ENCODE results near the gene UGDH.

DNA sequence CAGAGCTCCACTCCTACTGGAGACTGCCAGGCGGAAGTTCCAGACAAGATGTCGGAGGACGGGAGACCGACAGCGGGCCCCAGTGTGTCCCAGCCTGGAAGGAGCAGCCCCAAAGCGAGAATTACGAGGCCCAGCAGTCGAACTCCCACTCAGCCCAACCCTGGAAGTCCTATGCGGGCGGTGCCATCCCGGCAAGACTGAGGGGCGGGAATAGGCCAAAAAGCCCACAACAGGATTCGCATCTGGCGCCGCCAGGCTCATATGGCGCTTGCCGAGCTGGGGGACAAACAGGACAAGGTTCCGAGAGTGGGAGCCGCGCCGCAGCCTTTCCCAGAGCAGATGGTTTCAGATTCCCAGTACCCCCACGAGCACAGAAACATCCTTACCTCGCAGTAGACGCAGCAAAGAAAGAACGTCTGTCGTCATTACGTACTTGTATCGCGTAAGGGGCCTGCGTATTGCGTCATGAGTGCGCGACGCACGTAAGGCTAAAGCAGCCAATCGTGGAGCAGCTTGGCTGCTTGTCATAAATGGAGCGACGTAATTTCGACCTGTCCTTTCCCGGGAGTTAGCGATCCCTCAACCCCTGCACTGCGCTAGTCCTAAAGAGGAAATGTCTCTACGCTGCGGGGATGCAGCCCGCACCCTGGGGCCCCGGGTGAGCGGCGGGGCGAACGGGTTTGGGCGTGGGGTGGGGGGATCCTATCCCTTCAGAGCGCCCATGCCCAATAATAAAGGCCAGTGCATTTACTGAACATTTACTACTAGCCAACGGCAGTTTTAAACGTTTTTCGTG is 68.5 kb downstream of the UGDH start, which contains the start of the genes LIAS and RPL9:
- TF ChIP-seq MAFG (CRISPR knock-in tag; IDR thresholded peaks at IDR 0.05) = no peak
- TF ChIP-seq, protein P1, sequence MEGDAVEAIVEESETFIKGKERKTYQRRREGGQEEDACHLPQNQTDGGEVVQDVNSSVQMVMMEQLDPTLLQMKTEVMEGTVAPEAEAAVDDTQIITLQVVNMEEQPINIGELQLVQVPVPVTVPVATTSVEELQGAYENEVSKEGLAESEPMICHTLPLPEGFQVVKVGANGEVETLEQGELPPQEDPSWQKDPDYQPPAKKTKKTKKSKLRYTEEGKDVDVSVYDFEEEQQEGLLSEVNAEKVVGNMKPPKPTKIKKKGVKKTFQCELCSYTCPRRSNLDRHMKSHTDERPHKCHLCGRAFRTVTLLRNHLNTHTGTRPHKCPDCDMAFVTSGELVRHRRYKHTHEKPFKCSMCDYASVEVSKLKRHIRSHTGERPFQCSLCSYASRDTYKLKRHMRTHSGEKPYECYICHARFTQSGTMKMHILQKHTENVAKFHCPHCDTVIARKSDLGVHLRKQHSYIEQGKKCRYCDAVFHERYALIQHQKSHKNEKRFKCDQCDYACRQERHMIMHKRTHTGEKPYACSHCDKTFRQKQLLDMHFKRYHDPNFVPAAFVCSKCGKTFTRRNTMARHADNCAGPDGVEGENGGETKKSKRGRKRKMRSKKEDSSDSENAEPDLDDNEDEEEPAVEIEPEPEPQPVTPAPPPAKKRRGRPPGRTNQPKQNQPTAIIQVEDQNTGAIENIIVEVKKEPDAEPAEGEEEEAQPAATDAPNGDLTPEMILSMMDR (CRISPR knock-in tag; IDR thresholded peaks at IDR 0.05) = no peak
- TF ChIP-seq, protein P2, sequence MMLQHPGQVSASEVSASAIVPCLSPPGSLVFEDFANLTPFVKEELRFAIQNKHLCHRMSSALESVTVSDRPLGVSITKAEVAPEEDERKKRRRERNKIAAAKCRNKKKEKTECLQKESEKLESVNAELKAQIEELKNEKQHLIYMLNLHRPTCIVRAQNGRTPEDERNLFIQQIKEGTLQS (CRISPR knock-in tag; IDR thresholded peaks at IDR 0.05) = no peak; the same call in 1 of the 2 replicates
- TF ChIP-seq, protein P3, sequence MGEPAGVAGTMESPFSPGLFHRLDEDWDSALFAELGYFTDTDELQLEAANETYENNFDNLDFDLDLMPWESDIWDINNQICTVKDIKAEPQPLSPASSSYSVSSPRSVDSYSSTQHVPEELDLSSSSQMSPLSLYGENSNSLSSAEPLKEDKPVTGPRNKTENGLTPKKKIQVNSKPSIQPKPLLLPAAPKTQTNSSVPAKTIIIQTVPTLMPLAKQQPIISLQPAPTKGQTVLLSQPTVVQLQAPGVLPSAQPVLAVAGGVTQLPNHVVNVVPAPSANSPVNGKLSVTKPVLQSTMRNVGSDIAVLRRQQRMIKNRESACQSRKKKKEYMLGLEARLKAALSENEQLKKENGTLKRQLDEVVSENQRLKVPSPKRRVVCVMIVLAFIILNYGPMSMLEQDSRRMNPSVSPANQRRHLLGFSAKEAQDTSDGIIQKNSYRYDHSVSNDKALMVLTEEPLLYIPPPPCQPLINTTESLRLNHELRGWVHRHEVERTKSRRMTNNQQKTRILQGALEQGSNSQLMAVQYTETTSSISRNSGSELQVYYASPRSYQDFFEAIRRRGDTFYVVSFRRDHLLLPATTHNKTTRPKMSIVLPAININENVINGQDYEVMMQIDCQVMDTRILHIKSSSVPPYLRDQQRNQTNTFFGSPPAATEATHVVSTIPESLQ (CRISPR knock-in tag; conservative IDR thresholded peaks at IDR 0.05) = no peak
- TF ChIP-seq EED (CRISPR knock-in tag; IDR thresholded peaks at IDR 0.05) = peak; percentile 89
- TF ChIP-seq, protein P4, sequence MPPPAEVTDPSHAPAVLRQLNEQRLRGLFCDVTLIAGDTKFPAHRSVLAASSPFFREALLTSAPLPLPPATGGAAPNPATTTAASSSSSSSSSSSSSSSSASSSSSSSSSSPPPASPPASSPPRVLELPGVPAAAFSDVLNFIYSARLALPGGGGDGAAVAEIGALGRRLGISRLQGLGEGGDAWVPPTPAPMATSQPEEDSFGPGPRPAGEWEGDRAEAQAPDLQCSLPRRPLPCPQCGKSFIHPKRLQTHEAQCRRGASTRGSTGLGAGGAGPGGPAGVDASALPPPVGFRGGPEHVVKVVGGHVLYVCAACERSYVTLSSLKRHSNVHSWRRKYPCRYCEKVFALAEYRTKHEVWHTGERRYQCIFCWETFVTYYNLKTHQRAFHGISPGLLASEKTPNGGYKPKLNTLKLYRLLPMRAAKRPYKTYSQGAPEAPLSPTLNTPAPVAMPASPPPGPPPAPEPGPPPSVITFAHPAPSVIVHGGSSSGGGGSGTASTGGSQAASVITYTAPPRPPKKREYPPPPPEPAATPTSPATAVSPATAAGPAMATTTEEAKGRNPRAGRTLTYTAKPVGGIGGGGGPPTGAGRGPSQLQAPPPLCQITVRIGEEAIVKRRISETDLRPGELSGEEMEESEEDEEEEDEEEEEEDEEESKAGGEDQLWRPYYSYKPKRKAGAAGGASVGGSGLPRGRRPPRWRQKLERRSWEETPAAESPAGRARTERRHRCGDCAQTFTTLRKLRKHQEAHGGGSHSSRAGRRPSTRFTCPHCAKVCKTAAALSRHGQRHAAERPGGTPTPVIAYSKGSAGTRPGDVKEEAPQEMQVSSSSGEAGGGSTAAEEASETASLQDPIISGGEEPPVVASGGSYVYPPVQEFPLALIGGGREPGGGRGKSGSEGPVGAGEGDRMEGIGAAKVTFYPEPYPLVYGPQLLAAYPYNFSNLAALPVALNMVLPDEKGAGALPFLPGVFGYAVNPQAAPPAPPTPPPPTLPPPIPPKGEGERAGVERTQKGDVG (CRISPR knock-in tag; IDR thresholded peaks at IDR 0.05; ENCODE audit: borderline replicate concordance) = no peak
- TF ChIP-seq, protein P5, sequence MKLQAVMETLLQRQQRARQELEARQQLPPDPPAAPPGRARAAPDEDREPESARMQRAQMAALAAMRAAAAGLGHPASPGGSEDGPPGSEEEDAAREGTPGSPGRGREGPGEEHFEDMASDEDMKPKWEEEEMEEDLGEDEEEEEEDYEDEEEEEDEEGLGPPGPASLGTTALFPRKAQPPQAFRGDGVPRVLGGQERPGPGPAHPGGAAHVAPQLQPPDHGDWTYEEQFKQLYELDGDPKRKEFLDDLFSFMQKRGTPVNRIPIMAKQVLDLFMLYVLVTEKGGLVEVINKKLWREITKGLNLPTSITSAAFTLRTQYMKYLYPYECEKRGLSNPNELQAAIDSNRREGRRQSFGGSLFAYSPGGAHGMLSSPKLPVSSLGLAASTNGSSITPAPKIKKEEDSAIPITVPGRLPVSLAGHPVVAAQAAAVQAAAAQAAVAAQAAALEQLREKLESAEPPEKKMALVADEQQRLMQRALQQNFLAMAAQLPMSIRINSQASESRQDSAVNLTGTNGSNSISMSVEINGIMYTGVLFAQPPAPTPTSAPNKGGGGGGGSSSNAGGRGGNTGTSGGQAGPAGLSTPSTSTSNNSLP (IDR thresholded peaks at IDR 0.05; ENCODE audit: low read depth, low read length) = peak; percentile 46; the same call in 1 of the 2 replicates
